H1 (cell line): ENCODE measurements around the gene CDC45. TPM values are rescaled to one million over a fixed set of nuclear protein-coding genes. Genes with fewer than 3 reads are reported as not detected.

ENCODE experiments used
- CTCF ChIA-PET: fragments of 300-600 bp; sonication (Branson Sonifier 250); formaldehyde crosslinking; loops from one replicate; lab custom pipeline; 2021; ENCODE audit not compliant: partially characterized antibody; lab: Charles Lee
- POLR2A ChIA-PET: fragments of 300-600 bp; sonication (Branson Sonifier 250); formaldehyde crosslinking; loops from one replicate; lab custom pipeline; 2021; ENCODE audit warnings: inconsistent platforms; ENCODE audit not compliant: partially characterized antibody; lab: Charles Lee
- DNase-seq, 2 experiments: peaks; one replicate each; pipeline versions ENCODE4 v3.0.0 to v3.0.0-alpha.2; 2010 to 2022; ENCODE audit warnings: low spot score in 2 of 2, low read depth in 1 of 2, mixed read lengths in 1 of 2
- FAIRE-seq: peaks from 2 replicates; lab custom pipeline; 2011; peaks lifted over from hg19 to GRCh38; lab: Jason Lieb, UNC
- H2AFZ ChIP-seq: 2 replicates; pipeline ENCODE4 v1.8.1; 2012; ENCODE audit warnings: low read length, inconsistent platforms
- H2AK5ac ChIP-seq: 2 replicates; pipeline ENCODE4 v1.6.1; 2013; ENCODE audit warnings: low read depth, low read length
- H2BK120ac ChIP-seq: replicated peaks from 2 replicates; pipeline ENCODE3; 2013; ENCODE audit warnings: low read depth, low read length, inconsistent platforms
- H2BK12ac ChIP-seq: 2 replicates; pipeline ENCODE4 v1.6.1; 2013; ENCODE audit warnings: low read depth, low read length
- H2BK15ac ChIP-seq: 2 replicates; pipeline ENCODE4 v1.6.1; 2013; ENCODE audit warnings: low read length
- H2BK20ac ChIP-seq: 2 replicates; pipeline ENCODE4 v1.6.1; 2013; ENCODE audit warnings: low read length
- H2BK5ac ChIP-seq: 2 replicates; pipeline ENCODE4 v1.6.1; 2013; ENCODE audit warnings: low read depth, low read length
- H3K14ac ChIP-seq: 2 replicates; pipeline ENCODE4 v1.6.1; 2013; ENCODE audit warnings: inconsistent platforms; ENCODE audit not compliant: insufficient read length
- H3K18ac ChIP-seq: 2 replicates; pipeline ENCODE4 v1.6.1; 2013; ENCODE audit warnings: low read length; ENCODE audit errors: extremely low read depth
- H3K23ac ChIP-seq: 2 replicates; pipeline ENCODE4 v1.6.1; 2013; ENCODE audit warnings: inconsistent platforms; ENCODE audit not compliant: insufficient read length
- H3K23me2 ChIP-seq: 2 replicates; pipeline ENCODE4 v1.6.1; 2013; ENCODE audit warnings: low read depth, low read length
- H3K27ac ChIP-seq: 2 replicates; pipeline ENCODE4 v1.6.1; 2011; ENCODE audit warnings: low read depth, low read length, inconsistent platforms
- H3K27me3 ChIP-seq, 4 experiments: replicated peaks in 1 of 4; 1 replicate in 1 of 4; 2 replicates in 3 of 4; pipeline versions ENCODE4 v1.6.1 to v1.8.1; 2011 to 2013; ENCODE audit warnings: low read length in 3 of 4, mild to moderate bottlenecking in 3 of 4, inconsistent platforms in 2 of 4, mixed read lengths in 2 of 4, moderate library complexity in 1 of 4; ENCODE audit not compliant: control insufficient read depth in 3 of 4, insufficient read depth in 3 of 4; ENCODE audit errors: extremely low read depth in 1 of 4
- H3K36me3 ChIP-seq, 4 experiments: 2 replicates each; pipeline versions ENCODE4 v1.6.1 to v1.8.1; 2011 to 2013; ENCODE audit warnings: mild to moderate bottlenecking in 4 of 4, low read length in 3 of 4, moderate library complexity in 2 of 4, control low read depth in 1 of 4, inconsistent platforms in 1 of 4; ENCODE audit not compliant: insufficient read depth in 4 of 4, control insufficient read depth in 2 of 4
- H3K4ac ChIP-seq: replicated peaks from 2 replicates; pipeline ENCODE3; 2013; ENCODE audit warnings: low read length, low read depth, mixed read lengths, inconsistent platforms; ENCODE audit not compliant: insufficient read length
- H3K4me1 ChIP-seq, 4 experiments: replicated peaks in 1 of 4; 1 replicate in 1 of 4; 2 replicates in 3 of 4; pipeline versions ENCODE4 v1.6.1 to v1.8.1; 2011 to 2013; ENCODE audit warnings: low read length in 3 of 4, inconsistent platforms in 2 of 4, mixed read lengths in 1 of 4; ENCODE audit not compliant: insufficient read depth in 4 of 4, control insufficient read depth in 3 of 4
- H3K4me2 ChIP-seq, 2 experiments: 2 replicates each; pipeline versions ENCODE4 v1.6.1 to v1.8.1; 2011 to 2013; ENCODE audit warnings: low read depth in 2 of 2, low read length in 2 of 2, control low read depth in 1 of 2, inconsistent platforms in 1 of 2, mild to moderate bottlenecking in 1 of 2; ENCODE audit not compliant: insufficient read depth in 1 of 2
- H3K4me3 ChIP-seq, 4 experiments: fragments of 200-600, 300-600 bp in 1 of 4; sonication (generic), shearing (Covaris generic), sonication (Bioruptor Twin) in 1 of 4; 2 replicates each; pipeline versions ENCODE4 v1.5.1 to v1.8.1; 2011 to 2016; ENCODE audit warnings: low read length in 4 of 4, low read depth in 3 of 4, control low read depth in 2 of 4, inconsistent platforms in 2 of 4, mild to moderate bottlenecking in 2 of 4, mixed read lengths in 1 of 4, moderate library complexity in 1 of 4; ENCODE audit not compliant: insufficient read depth in 2 of 4; ENCODE audit errors: extremely low read depth in 1 of 4
- H3K56ac ChIP-seq: replicated peaks from 2 replicates; pipeline ENCODE3; 2013; ENCODE audit warnings: low read depth, mild to moderate bottlenecking, mixed read lengths, low read length, inconsistent platforms; ENCODE audit not compliant: insufficient read length
- H3K79me1 ChIP-seq: 2 replicates; pipeline ENCODE4 v1.6.1; 2013; ENCODE audit warnings: low read depth, low read length, control low read depth
- H3K79me2 ChIP-seq, 2 experiments: 2 replicates each; pipeline versions ENCODE4 v1.6.1 to v1.8.1; 2012 to 2013; ENCODE audit warnings: low read length in 2 of 2, mild to moderate bottlenecking in 2 of 2, inconsistent platforms in 1 of 2; ENCODE audit not compliant: insufficient read depth in 2 of 2, control insufficient read depth in 1 of 2
- H3K9ac ChIP-seq, 4 experiments: replicated peaks in 1 of 4; 1 replicate in 1 of 4; 2 replicates in 3 of 4; pipeline versions ENCODE4 v1.6.1 to v1.8.1; 2011 to 2013; ENCODE audit warnings: low read depth in 3 of 4, low read length in 3 of 4, control low read depth in 2 of 4, mild to moderate bottlenecking in 2 of 4, moderate library complexity in 2 of 4, inconsistent platforms in 1 of 4; ENCODE audit errors: extremely low read depth in 1 of 4
- H3K9me3 ChIP-seq, 2 experiments: 2 replicates each; pipeline versions ENCODE4 v1.6.1 to v1.8.1; 2012 to 2013; ENCODE audit warnings: mild to moderate bottlenecking in 2 of 2, moderate library complexity in 2 of 2, control low read depth in 1 of 2, inconsistent platforms in 1 of 2, low read depth in 1 of 2, low read length in 1 of 2, mixed read lengths in 1 of 2; ENCODE audit not compliant: insufficient read depth in 2 of 2
- H4K20me1 ChIP-seq, 2 experiments: replicated peaks in 1 of 2; 2 replicates each; pipeline versions ENCODE3 to v1.8.1; 2011 to 2013; ENCODE audit warnings: inconsistent platforms in 2 of 2, low read length in 2 of 2, mild to moderate bottlenecking in 1 of 2; ENCODE audit not compliant: insufficient read depth in 2 of 2, control insufficient read depth in 1 of 2
- H4K5ac ChIP-seq: 2 replicates; pipeline ENCODE4 v1.6.1; 2013; ENCODE audit warnings: low read length, low read depth, mixed read lengths, inconsistent platforms; ENCODE audit not compliant: insufficient read length
- H4K8ac ChIP-seq: 2 replicates; pipeline ENCODE4 v1.8.0; 2013; ENCODE audit warnings: mild to moderate bottlenecking, moderate library complexity, low read length, inconsistent platforms; ENCODE audit not compliant: insufficient read depth; ENCODE audit errors: extremely low read depth
- H4K91ac ChIP-seq: replicated peaks from 2 replicates; pipeline ENCODE3; 2013; ENCODE audit warnings: low read length, mixed read lengths, inconsistent platforms; ENCODE audit not compliant: insufficient read length
- ATF3 ChIP-seq: IDR thresholded peaks from 2 replicates; pipeline ENCODE4 v1.6.1; 2011; ENCODE audit warnings: low read depth, mild to moderate bottlenecking, low read length; ENCODE audit not compliant: insufficient read depth
- BCL11A ChIP-seq, 2 experiments: IDR thresholded peaks; one replicate each; pipeline ENCODE4 v1.6.1; 2011; ENCODE audit warnings: low read depth in 2 of 2, low read length in 2 of 2, mild to moderate bottlenecking in 2 of 2
- BRCA1 ChIP-seq: IDR thresholded peaks from 2 replicates; pipeline ENCODE4 v1.6.1; 2012; ENCODE audit warnings: low read depth, low read length, improper control_type of control experiment
- CREB1 ChIP-seq: IDR thresholded peaks from 2 replicates; pipeline ENCODE4 v1.6.1; 2012; ENCODE audit warnings: inconsistent platforms
- CTCF ChIP-seq, 3 experiments: IDR thresholded peaks; 1 replicate in 2 of 3; 2 replicates in 1 of 3; pipeline versions ENCODE4 v1.5.1 to v1.6.1; 2011; ENCODE audit warnings: low read length in 3 of 3, mild to moderate bottlenecking in 3 of 3, inconsistent platforms in 2 of 3, low read depth in 1 of 3, moderate library complexity in 1 of 3; ENCODE audit not compliant: insufficient read depth in 1 of 3; ENCODE audit errors: control extremely low read depth in 1 of 3
- E2F6 ChIP-seq: IDR thresholded peaks from 2 replicates; pipeline ENCODE4 v1.6.1; 2012; ENCODE audit warnings: inconsistent platforms
- JUND ChIP-seq: IDR thresholded peaks from 2 replicates; pipeline ENCODE4 v1.6.1; 2011; ENCODE audit warnings: mild to moderate bottlenecking, improper control_type of control experiment, low read length
- POLR2A ChIP-seq, 2 experiments: IDR thresholded peaks; 1 replicate in 1 of 2; 2 replicates in 1 of 2; pipeline ENCODE4 v1.6.1; 2011; ENCODE audit warnings: low read depth in 2 of 2, low read length in 2 of 2, mild to moderate bottlenecking in 2 of 2; ENCODE audit errors: control extremely low read depth in 1 of 2
- TCF12 ChIP-seq: IDR thresholded peaks from 2 replicates; pipeline ENCODE4 v1.6.1; 2011; ENCODE audit warnings: low read depth, mild to moderate bottlenecking, low read length
- WGBS, 2 experiments: shearing (Covaris generic) in 1 of 2; methylation state at CpG; one replicate each; pipeline versions ENCODE4 v1.1.6 to v1.1.7; 2013 to 2015; ENCODE audit warnings: low lambda C conversion rate in 2 of 2, mixed read lengths in 2 of 2, inconsistent platforms in 1 of 2, low coverage in 1 of 2, missing lambda C conversion rate in 1 of 2; ENCODE audit not compliant: insufficient replicate concordance in 2 of 2, insufficient coverage in 1 of 2, insufficient read length in 1 of 2; ENCODE audit errors: extremely low coverage in 1 of 2, missing lambda C conversion rate in 1 of 2; 5-methylcytosine and 5-hydroxymethylcytosine counted together
- polyA plus RNA-seq, 7 experiments: library from polyadenylated mRNA; depleted of rRNA in 3 of 7; stranded (reverse) in 5 of 7; unstranded in 2 of 7; fragments of >200 nt in 5 of 7; fragments of 200-250 nt in 2 of 7; gene quantifications; 1 replicate in 5 of 7; 2 replicates in 1 of 7; 4 replicates in 1 of 7; pipeline versions ENCODE4 v1.2.1 to v1.2.3, GENCODE V29; 2011 to 2013; ENCODE audit warnings: missing spikeins in 2 of 7, mixed read lengths in 2 of 7
- total RNA-seq: library from RNA; stranded (reverse); fragmentation: NEBNext Ultra II Directional; extraction: Animal tissue kit (Norgen Biotek cat#: 25700); gene quantifications from 2 replicates; pipeline ENCODE4 v1.2.1, GENCODE V29; 2021

CDC45 gene
- total and polyA plus RNA-seq, 2 of the 8 experiments (the other 6 are each of a cell fraction or from before 2014, with no cell fraction given) = 31.9 to 37.7 TPM

- no peak for TF ChIP-seq POLR2A (IDR thresholded peaks at IDR 0.05; ENCODE audit: control extremely low read depth in 1 of 2, low read depth in 2 of 2, low read length in 2 of 2)
- no peak for TF ChIP-seq ATF3
- no peak for TF ChIP-seq TCF12
- no peak for TF ChIP-seq CTCF (IDR thresholded peaks at IDR 0.05; ENCODE audit: control extremely low read depth in 1 of 3, insufficient read depth in 1 of 3, low read depth in 1 of 3, low read length in 3 of 3)
- TF ChIP-seq E2F6 = no peak
- no peak for TF ChIP-seq BCL11A (IDR thresholded peaks at IDR 0.05; ENCODE audit: low read depth in 2 of 2, low read length in 2 of 2)
- no peak for TF ChIP-seq CREB1
- no peak for TF ChIP-seq BRCA1
- no peak for TF ChIP-seq JUND
Measured at GRCh38 chr22:19507534-19507861, 27.8 kb downstream of the CDC45 start.

More at GRCh38 chr22:19507534-19507861, 27.8 kb downstream of the CDC45 start:
- Histone ChIP-seq H2BK120ac (no peak overlapping the region), H2BK12ac (no peak overlapping the region), H3K27ac (no peak overlapping the region), H3K36me3 (peaks cover 5 to 31% (median 13%) of the 10 kb centered on the region in 4 experiments; a peak in 6 of 8 replicates), H2BK20ac (no peak overlapping the region), H3K56ac (no peak overlapping the region), H3K27me3 (no peaks in the 10 kb centered on the region), H4K5ac (no peak overlapping the region), H4K8ac (no peak overlapping the region), H2BK15ac (no peak overlapping the region), H3K9me3 (no peaks in the 10 kb centered on the region), H4K91ac (no peak overlapping the region), H2AK5ac (no peak overlapping the region), H3K23me2 (no peaks in the 10 kb centered on the region), H2BK5ac (no peak overlapping the region), H3K23ac (no peak overlapping the region), H3K79me2 (no peaks in the 10 kb centered on the region), H4K20me1 (peaks cover 0 to 7% of the 10 kb centered on the region in 2 experiments), H2AFZ (no peak overlapping the region), H3K79me1 (no peaks in the 10 kb centered on the region), H3K18ac (no peak overlapping the region), H3K14ac (no peak overlapping the region), H3K9ac (no peak overlapping the region), H3K4ac (no peak overlapping the region), H3K4me2 (no peak overlapping the region), H3K4me3 (no peak overlapping the region), H3K4me1 (no peaks in the 10 kb centered on the region; a peak in 3 of 7 replicates)
- ChIA-PET POLR2A (interaction anchor here (0.6 to 3.4 kb wide), 4 partner anchors 9 to 92 kb away, joined by 3 to 10 read pairs (median 3); no protein-coding TSS in a partner anchor), CTCF (interaction anchor here (1.0 to 1.5 kb wide), 5 partner anchors 10 to 119 kb away, joined by 3 to 5 read pairs (median 4); no protein-coding TSS in a partner anchor)
- FAIRE-seq (no peak), DNase-seq (no peak)
- 96% methylated on average over 4 of the region's 4 CpGs; no CpG with 5 or more reads in 1 of the 2 experiments for WGBS, 2 experiments
